Adrenal gland (tissue), 5 donors: ENCODE results near the gene MKX.

Experiments
- POLR2A ChIP-seq, 2 donors: fragments of 450-650 bp; IDR thresholded peaks; one replicate each; pipeline ENCODE4 v1.6.1; 2017; ENCODE audit warnings: antibody characterized with exemption in 2 of 2, mild to moderate bottlenecking in 2 of 2, moderate library complexity in 1 of 2
- TF ChIP-seq, protein P1 (sequence below), 6 experiments: fragments of 450-650 bp in 4 of 6; fragments of 200-600 bp in 2 of 6; sonication (generic) in 1 of 6; IDR thresholded peaks; 1 replicate in 5 of 6; 2 replicates in 1 of 6; pipeline versions ENCODE4 v1.5.1 to v1.8.0; 2016 to 2021; ENCODE audit warnings: antibody characterized with exemption in 6 of 6, mild to moderate bottlenecking in 2 of 6, moderate library complexity in 1 of 6
- donor health status: DM: no; HTN: no; CAD: no.

DNA sequence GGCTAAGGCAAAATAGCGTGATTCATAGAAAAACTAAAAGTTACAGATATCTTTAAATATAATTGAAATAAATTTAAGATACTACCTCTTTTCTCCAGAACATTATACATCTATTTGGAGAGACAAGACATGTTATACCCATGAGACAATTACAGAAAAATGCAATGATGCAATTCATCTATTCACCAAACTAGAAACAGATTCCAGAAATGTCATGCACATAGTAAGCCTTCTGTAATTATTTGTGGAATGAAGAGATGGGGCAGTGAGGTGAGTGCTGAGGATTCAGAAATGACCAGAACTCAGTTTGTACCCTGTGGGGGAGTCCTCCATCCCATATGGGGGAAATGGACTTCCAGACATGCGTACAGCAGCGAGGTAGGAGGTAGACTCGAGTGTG lies 99.4 kb downstream of the MKX start:
- TF ChIP-seq, protein P1, sequence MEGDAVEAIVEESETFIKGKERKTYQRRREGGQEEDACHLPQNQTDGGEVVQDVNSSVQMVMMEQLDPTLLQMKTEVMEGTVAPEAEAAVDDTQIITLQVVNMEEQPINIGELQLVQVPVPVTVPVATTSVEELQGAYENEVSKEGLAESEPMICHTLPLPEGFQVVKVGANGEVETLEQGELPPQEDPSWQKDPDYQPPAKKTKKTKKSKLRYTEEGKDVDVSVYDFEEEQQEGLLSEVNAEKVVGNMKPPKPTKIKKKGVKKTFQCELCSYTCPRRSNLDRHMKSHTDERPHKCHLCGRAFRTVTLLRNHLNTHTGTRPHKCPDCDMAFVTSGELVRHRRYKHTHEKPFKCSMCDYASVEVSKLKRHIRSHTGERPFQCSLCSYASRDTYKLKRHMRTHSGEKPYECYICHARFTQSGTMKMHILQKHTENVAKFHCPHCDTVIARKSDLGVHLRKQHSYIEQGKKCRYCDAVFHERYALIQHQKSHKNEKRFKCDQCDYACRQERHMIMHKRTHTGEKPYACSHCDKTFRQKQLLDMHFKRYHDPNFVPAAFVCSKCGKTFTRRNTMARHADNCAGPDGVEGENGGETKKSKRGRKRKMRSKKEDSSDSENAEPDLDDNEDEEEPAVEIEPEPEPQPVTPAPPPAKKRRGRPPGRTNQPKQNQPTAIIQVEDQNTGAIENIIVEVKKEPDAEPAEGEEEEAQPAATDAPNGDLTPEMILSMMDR (IDR thresholded peaks at IDR 0.05) = no peak
- TF ChIP-seq POLR2A (IDR thresholded peaks at IDR 0.05) = no peak
